Natural killer cell (primary cell): ENCODE results near the gene UBXN2A. TPM values are rescaled to one million over a fixed set of nuclear protein-coding genes. Genes with fewer than 3 reads are reported as not detected.

ENCODE experiments used
- ATAC-seq, 3 donors: fragments of 150-1000 bp in 2 of 3; fragments of 200-7000 bp in 1 of 3; cut with Tn5 transposase; 1 replicate in 1 of 3; 2 replicates in 2 of 3; pipeline ENCODE4 v1.10.0; 2021; ENCODE audit warnings: mild to moderate bottlenecking in 2 of 3, moderate library complexity in 2 of 3
- DNase-seq, 2 donors: peaks; one replicate each; pipeline versions ENCODE4 v3.0.0 to v3.0.0-alpha.2; 2013 to 2021; ENCODE audit warnings: mixed read lengths in 1 of 2
- H3K27ac ChIP-seq: one replicate; pipeline ENCODE4 v1.5.1; 2013; ENCODE audit warnings: mild to moderate bottlenecking, low read length
- H3K27me3 ChIP-seq: one replicate; pipeline ENCODE4 v1.6.1; 2013; ENCODE audit warnings: low read length; ENCODE audit not compliant: control insufficient read depth, insufficient read depth
- H3K36me3 ChIP-seq: one replicate; pipeline ENCODE4 v1.6.1; 2013; ENCODE audit warnings: low read length; ENCODE audit not compliant: control insufficient read depth, insufficient read depth
- H3K4me1 ChIP-seq: one replicate; pipeline ENCODE4 v1.6.1; 2013; ENCODE audit warnings: low read length; ENCODE audit not compliant: control insufficient read depth, insufficient read depth
- H3K4me3 ChIP-seq: one replicate; pipeline ENCODE4 v1.5.1; 2013; ENCODE audit warnings: low read length
- H3K9me3 ChIP-seq: one replicate; pipeline ENCODE4 v1.6.1; 2013; ENCODE audit warnings: low read length; ENCODE audit not compliant: control insufficient read depth, insufficient read depth
- H3K27ac Mint-ChIP-seq, 2 donors: one replicate each; pipeline ENCODE4 v1.8.0; 2022; ENCODE audit warnings: mild to moderate bottlenecking in 2 of 2, mixed read lengths in 2 of 2, moderate library complexity in 1 of 2
- H3K27me3 Mint-ChIP-seq, 2 donors: one replicate each; pipeline ENCODE4 v1.8.0; 2022; ENCODE audit warnings: low read depth in 2 of 2, mixed read lengths in 2 of 2
- H3K36me3 Mint-ChIP-seq: one replicate; pipeline ENCODE4 v1.8.0; 2022; ENCODE audit warnings: mixed read lengths
- H3K4me1 Mint-ChIP-seq, 2 donors: one replicate each; pipeline ENCODE4 v1.8.0; 2022; ENCODE audit warnings: mixed read lengths in 2 of 2
- H3K4me3 Mint-ChIP-seq: one replicate; pipeline ENCODE4 v1.8.0; 2022; ENCODE audit warnings: mild to moderate bottlenecking, moderate library complexity, mixed read lengths
- H3K9me3 Mint-ChIP-seq, 2 donors: one replicate each; pipeline ENCODE4 v1.8.0; 2022; ENCODE audit warnings: mixed read lengths in 2 of 2
- WGBS: methylation state at CpG from one replicate; pipeline ENCODE4 v1.1.7; 2013; ENCODE audit warnings: missing lambda C conversion rate; ENCODE audit not compliant: insufficient coverage; 5-methylcytosine and 5-hydroxymethylcytosine counted together
- intact Hi-C: fragments of 100-400 bp; cut with micrococcal nuclease; formaldehyde crosslinking; loops from one replicate; pipeline ENCODE4 v1.14.2; 2022
- total RNA-seq, 4 donors: library from RNA; stranded (reverse); fragments of 120-200 nt in 1 of 4; gene quantifications; one replicate each; pipeline versions ENCODE4 v1.2.3 to v1.2.4, GENCODE V29; 2013 to 2022
- TF ChIP-seq, protein P1 (sequence below): fragments of 200-600 bp; IDR thresholded peaks from one replicate; pipeline ENCODE4 v1.8.0; 2022; ENCODE audit warnings: antibody characterized with exemption

Gene UBXN2A
- total RNA-seq, 3 donors from 2014 or later (not counting 1 experiment from before 2014, with no cell fraction given) = 14.7 to 18.0 (median 16.2) TPM

DNA sequence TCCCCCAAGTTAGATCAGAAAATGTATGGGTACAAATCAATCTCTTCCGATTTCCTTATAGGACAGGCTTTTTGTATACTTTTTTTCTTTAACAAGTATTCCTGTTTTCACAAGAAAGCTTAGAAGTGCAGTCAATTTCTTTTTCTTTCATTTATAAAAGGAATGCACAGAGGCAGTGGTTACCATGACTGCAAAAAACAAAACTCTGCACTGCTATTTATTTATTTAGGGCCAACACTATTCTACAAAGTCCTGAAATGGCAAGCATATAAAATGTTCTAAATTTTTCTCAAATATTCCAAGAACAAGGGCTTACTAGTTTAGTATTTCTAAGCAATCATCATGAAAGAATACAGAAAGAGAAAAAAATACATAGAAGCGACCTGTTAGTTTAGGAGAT, 35.6 kb upstream of the UBXN2A start:
- 80% methylated on average over 1 of the region's 2 CpGs for WGBS
- DNase-seq = no peak
- peaks cover 38 to 63% of the 10 kb centered on the region in 2 donors for H3K4me1 Mint-ChIP-seq

GRCh38 chr2:23905155-23905554, 35.1 kb upstream of the UBXN2A start:
- H3K27me3 ChIP-seq = no peaks in the 10 kb centered on the region
- H3K27ac ChIP-seq = no peak overlapping the region
- DNase-seq (no peak), ATAC-seq (peak in 1 of 3 donors; percentile 35)
- WGBS = 32% methylated on average over 2 of the region's 2 CpGs
- TF ChIP-seq, protein P1, sequence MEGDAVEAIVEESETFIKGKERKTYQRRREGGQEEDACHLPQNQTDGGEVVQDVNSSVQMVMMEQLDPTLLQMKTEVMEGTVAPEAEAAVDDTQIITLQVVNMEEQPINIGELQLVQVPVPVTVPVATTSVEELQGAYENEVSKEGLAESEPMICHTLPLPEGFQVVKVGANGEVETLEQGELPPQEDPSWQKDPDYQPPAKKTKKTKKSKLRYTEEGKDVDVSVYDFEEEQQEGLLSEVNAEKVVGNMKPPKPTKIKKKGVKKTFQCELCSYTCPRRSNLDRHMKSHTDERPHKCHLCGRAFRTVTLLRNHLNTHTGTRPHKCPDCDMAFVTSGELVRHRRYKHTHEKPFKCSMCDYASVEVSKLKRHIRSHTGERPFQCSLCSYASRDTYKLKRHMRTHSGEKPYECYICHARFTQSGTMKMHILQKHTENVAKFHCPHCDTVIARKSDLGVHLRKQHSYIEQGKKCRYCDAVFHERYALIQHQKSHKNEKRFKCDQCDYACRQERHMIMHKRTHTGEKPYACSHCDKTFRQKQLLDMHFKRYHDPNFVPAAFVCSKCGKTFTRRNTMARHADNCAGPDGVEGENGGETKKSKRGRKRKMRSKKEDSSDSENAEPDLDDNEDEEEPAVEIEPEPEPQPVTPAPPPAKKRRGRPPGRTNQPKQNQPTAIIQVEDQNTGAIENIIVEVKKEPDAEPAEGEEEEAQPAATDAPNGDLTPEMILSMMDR = no peak
- Mint-ChIP-seq H3K9me3 (no peaks in the 10 kb centered on the region), H3K27ac (no peak overlapping the region), H3K4me3 (no peak overlapping the region), H3K27me3 (no peaks in the 10 kb centered on the region), H3K36me3 (no peaks in the 10 kb centered on the region), H3K4me1 (peaks cover 38 to 63% of the 10 kb centered on the region in 2 donors)
- no peaks in the 10 kb centered on the region for H3K4me1 ChIP-seq
- no peak overlapping the region for H3K4me3 ChIP-seq
- no peaks in the 10 kb centered on the region for H3K9me3 ChIP-seq
- intact Hi-C loops = no loop called here
- no peaks in the 10 kb centered on the region for H3K36me3 ChIP-seq

More for the DNA sequence above, 35.6 kb upstream of the UBXN2A start:
- TF ChIP-seq, protein P1 = no peak
- no peaks in the 10 kb centered on the region for H3K27me3 ChIP-seq
- H3K4me3 Mint-ChIP-seq = no peak overlapping the region
- no peaks in the 10 kb centered on the region for H3K36me3 ChIP-seq
- H3K27ac ChIP-seq = no peak overlapping the region
- H3K27ac Mint-ChIP-seq = no peak overlapping the region
- intact Hi-C loops = no loop called here
- no peaks in the 10 kb centered on the region for H3K9me3 ChIP-seq
- H3K4me3 ChIP-seq = no peak overlapping the region
- no peaks in the 10 kb centered on the region for H3K4me1 ChIP-seq
- no peaks in the 10 kb centered on the region for H3K27me3 Mint-ChIP-seq
- no peaks in the 10 kb centered on the region for H3K9me3 Mint-ChIP-seq
- H3K36me3 Mint-ChIP-seq = no peaks in the 10 kb centered on the region
- ATAC-seq = no peak

GRCh38 chr2:23912054-23912453, 28.2 kb upstream of the UBXN2A start:
- intact Hi-C loops = no loop called here
- H3K27ac ChIP-seq = no peak overlapping the region
- H3K9me3 ChIP-seq = no peaks in the 10 kb centered on the region
- ATAC-seq = no peak
- peak overlapping the region in 1 of 2 donors; percentile 63 for H3K27ac Mint-ChIP-seq
- H3K4me3 Mint-ChIP-seq = no peak overlapping the region
- DNase-seq = no peak
- peaks cover 43 to 44% of the 10 kb centered on the region in 2 donors for H3K4me1 Mint-ChIP-seq
- H3K27me3 ChIP-seq = no peaks in the 10 kb centered on the region
- 91% methylated on average over 3 of the region's 3 CpGs for WGBS
- no peaks in the 10 kb centered on the region for H3K27me3 Mint-ChIP-seq
- H3K4me1 ChIP-seq = no peaks in the 10 kb centered on the region
- H3K36me3 ChIP-seq = no peaks in the 10 kb centered on the region
- TF ChIP-seq, protein P1 = no peak
- no peak overlapping the region for H3K4me3 ChIP-seq
- H3K36me3 Mint-ChIP-seq = no peaks in the 10 kb centered on the region
- no peaks in the 10 kb centered on the region for H3K9me3 Mint-ChIP-seq

- peaks cover 53 to 56% of the 10 kb centered on the region in 2 donors for H3K4me1 Mint-ChIP-seq
- Histone ChIP-seq H3K27me3 (no peaks in the 10 kb centered on the region), H3K27ac (no peak overlapping the region), H3K9me3 (no peaks in the 10 kb centered on the region), H3K4me3 (no peak overlapping the region), H3K4me1 (peaks cover 5% of the 10 kb centered on the region), H3K36me3 (no peaks in the 10 kb centered on the region)
- intact Hi-C loops = no loop called here
- TF ChIP-seq, protein P1 = no peak
- no peaks in the 10 kb centered on the region for H3K27me3 Mint-ChIP-seq
- H3K27ac Mint-ChIP-seq = no peak overlapping the region
- H3K9me3 Mint-ChIP-seq = no peaks in the 10 kb centered on the region
- no peaks in the 10 kb centered on the region for H3K36me3 Mint-ChIP-seq
- DNase-seq (no peak), ATAC-seq (no peak)
- whole genome bisulfite sequencing = 90% methylated on average over 6 of the region's 7 CpGs
- H3K4me3 Mint-ChIP-seq = no peak overlapping the region
These were observed 24.9 kb upstream of the UBXN2A start for GRCh38 chr2:23915327-23915726.
